Neural cell (in vitro differentiated cells): ENCODE data around the gene NUDT8.

ENCODE experiments used
- EP300 ChIP-seq: fragments of 450-650 bp; conservative IDR thresholded peaks from 2 replicates; pipeline ENCODE4 v1.6.1; 2014; ENCODE audit warnings: antibody characterized with exemption, mild to moderate bottlenecking, moderate library complexity; ENCODE audit not compliant: poor library complexity, severe bottlenecking
- EZH2 ChIP-seq: fragments of 200-600, 300-800 bp; shearing (Covaris generic), sonication (generic); IDR thresholded peaks from 2 replicates; pipeline ENCODE4 v1.6.1; 2014; ENCODE audit warnings: antibody characterized with exemption, low read length, borderline replicate concordance, mild to moderate bottlenecking; ENCODE audit not compliant: insufficient read depth, poor library complexity, severe bottlenecking
- MXI1 ChIP-seq: fragments of 450-650 bp; conservative IDR thresholded peaks from 2 replicates; pipeline ENCODE4 v1.6.1; 2014; ENCODE audit warnings: antibody characterized with exemption, mild to moderate bottlenecking; ENCODE audit not compliant: poor library complexity, severe bottlenecking
- POLR2AphosphoS5 ChIP-seq: IDR thresholded peaks from 2 replicates; pipeline ENCODE4 v1.6.1; 2012
- RAD21 ChIP-seq: fragments of 450-650 bp; conservative IDR thresholded peaks from 2 replicates; pipeline ENCODE4 v1.6.1; 2014; ENCODE audit warnings: antibody characterized with exemption, mild to moderate bottlenecking, moderate library complexity
- TAF1 ChIP-seq: IDR thresholded peaks from 2 replicates; pipeline ENCODE4 v1.6.1; 2012; ENCODE audit warnings: low read depth
- TF ChIP-seq, protein P1 (sequence below): IDR thresholded peaks from 2 replicates; pipeline ENCODE4 v1.6.1; 2012; ENCODE audit warnings: borderline replicate concordance
- TF ChIP-seq, protein P2 (sequence below): fragments of 450-650 bp; IDR thresholded peaks from 2 replicates; pipeline ENCODE4 v1.5.1; 2014; ENCODE audit warnings: antibody characterized with exemption, mild to moderate bottlenecking, moderate library complexity; ENCODE audit not compliant: poor library complexity, severe bottlenecking

DNA sequence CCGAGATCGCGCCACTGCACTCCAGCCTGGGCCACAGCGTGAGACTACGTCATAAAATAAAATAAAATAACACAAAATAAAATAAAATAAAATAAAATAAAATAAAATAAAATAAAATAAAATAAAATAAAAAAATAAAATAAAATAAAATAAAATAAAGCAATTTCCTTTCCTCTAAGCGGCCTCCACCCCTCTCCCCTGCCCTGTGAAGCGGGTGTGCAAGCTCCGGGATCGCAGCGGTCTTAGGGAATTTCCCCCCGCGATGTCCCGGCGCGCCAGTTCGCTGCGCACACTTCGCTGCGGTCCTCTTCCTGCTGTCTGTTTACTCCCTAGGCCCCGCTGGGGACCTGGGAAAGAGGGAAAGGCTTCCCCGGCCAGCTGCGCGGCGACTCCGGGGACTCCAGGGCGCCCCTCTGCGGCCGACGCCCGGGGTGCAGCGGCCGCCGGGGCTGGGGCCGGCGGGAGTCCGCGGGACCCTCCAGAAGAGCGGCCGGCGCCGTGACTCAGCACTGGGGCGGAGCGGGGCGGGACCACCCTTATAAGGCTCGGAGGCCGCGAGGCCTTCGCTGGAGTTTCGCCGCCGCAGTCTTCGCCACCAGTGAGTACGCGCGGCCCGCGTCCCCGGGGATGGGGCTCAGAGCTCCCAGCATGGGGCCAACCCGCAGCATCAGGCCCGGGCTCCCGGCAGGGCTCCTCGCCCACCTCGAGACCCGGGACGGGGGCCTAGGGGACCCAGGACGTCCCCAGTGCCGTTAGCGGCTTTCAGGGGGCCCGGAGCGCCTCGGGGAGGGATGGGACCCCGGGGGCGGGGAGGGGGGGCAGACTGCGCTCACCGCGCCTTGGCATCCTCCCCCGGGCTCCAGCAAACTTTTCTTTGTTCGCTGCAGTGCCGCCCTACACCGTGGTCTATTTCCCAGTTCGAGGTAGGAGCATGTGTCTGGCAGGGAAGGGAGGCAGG is 46.2 kb downstream of the NUDT8 start, which contains the start of gene GSTP1:
- TF ChIP-seq POLR2AphosphoS5, result no peak
- TF ChIP-seq, protein P1, sequence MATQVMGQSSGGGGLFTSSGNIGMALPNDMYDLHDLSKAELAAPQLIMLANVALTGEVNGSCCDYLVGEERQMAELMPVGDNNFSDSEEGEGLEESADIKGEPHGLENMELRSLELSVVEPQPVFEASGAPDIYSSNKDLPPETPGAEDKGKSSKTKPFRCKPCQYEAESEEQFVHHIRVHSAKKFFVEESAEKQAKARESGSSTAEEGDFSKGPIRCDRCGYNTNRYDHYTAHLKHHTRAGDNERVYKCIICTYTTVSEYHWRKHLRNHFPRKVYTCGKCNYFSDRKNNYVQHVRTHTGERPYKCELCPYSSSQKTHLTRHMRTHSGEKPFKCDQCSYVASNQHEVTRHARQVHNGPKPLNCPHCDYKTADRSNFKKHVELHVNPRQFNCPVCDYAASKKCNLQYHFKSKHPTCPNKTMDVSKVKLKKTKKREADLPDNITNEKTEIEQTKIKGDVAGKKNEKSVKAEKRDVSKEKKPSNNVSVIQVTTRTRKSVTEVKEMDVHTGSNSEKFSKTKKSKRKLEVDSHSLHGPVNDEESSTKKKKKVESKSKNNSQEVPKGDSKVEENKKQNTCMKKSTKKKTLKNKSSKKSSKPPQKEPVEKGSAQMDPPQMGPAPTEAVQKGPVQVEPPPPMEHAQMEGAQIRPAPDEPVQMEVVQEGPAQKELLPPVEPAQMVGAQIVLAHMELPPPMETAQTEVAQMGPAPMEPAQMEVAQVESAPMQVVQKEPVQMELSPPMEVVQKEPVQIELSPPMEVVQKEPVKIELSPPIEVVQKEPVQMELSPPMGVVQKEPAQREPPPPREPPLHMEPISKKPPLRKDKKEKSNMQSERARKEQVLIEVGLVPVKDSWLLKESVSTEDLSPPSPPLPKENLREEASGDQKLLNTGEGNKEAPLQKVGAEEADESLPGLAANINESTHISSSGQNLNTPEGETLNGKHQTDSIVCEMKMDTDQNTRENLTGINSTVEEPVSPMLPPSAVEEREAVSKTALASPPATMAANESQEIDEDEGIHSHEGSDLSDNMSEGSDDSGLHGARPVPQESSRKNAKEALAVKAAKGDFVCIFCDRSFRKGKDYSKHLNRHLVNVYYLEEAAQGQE, result no peak
- TF ChIP-seq, protein P2, sequence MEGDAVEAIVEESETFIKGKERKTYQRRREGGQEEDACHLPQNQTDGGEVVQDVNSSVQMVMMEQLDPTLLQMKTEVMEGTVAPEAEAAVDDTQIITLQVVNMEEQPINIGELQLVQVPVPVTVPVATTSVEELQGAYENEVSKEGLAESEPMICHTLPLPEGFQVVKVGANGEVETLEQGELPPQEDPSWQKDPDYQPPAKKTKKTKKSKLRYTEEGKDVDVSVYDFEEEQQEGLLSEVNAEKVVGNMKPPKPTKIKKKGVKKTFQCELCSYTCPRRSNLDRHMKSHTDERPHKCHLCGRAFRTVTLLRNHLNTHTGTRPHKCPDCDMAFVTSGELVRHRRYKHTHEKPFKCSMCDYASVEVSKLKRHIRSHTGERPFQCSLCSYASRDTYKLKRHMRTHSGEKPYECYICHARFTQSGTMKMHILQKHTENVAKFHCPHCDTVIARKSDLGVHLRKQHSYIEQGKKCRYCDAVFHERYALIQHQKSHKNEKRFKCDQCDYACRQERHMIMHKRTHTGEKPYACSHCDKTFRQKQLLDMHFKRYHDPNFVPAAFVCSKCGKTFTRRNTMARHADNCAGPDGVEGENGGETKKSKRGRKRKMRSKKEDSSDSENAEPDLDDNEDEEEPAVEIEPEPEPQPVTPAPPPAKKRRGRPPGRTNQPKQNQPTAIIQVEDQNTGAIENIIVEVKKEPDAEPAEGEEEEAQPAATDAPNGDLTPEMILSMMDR, result peak; percentile 75
- TF ChIP-seq MXI1, result peak; percentile 35
- no peak for TF ChIP-seq EP300
- peak; percentile 44 for TF ChIP-seq RAD21
- TF ChIP-seq TAF1, result no peak
- no peak for TF ChIP-seq EZH2
